Uterine smooth muscle cell (primary cell): ENCODE data around the gene TBC1D3B. TPM values are rescaled to one million over a fixed set of nuclear protein-coding genes. Genes with fewer than 3 reads are reported as not detected.

Source experiments
- total RNA-seq: library from RNA; depleted of rRNA; stranded (reverse); fragments of >200 nt; gene quantifications from 2 replicates; pipeline ENCODE4 v1.2.3, GENCODE V29; 2014

The TBC1D3B gene
- 0.77 and 2.5 TPM in 2 replicates for total RNA-seq

DNA sequence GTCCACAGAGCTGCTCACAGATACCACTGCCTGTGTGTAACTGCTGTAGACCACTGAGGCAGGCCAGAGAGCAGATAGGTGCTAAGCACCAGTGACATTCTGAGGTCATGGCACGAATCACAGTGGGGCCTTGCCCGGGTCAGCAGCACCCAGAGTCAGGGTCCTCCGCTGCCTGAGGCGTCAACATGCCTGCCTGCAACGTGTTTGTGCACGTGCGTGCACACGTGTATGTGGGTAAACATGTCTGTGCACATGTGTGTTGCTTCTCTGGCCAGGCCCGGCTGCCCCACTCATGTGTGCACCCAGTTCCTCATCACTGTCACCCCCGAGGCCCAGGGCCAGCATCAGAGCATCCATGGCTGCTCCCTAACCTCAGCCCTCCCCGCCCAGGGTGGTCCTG is at the start of gene TBC1D3B:
TSS of gene TBC1D3B (minus strand) at position 101 of the 400 bp plus-strand sequence. CDS start 1,586 bp downstream, outside the sequence.

DNA sequence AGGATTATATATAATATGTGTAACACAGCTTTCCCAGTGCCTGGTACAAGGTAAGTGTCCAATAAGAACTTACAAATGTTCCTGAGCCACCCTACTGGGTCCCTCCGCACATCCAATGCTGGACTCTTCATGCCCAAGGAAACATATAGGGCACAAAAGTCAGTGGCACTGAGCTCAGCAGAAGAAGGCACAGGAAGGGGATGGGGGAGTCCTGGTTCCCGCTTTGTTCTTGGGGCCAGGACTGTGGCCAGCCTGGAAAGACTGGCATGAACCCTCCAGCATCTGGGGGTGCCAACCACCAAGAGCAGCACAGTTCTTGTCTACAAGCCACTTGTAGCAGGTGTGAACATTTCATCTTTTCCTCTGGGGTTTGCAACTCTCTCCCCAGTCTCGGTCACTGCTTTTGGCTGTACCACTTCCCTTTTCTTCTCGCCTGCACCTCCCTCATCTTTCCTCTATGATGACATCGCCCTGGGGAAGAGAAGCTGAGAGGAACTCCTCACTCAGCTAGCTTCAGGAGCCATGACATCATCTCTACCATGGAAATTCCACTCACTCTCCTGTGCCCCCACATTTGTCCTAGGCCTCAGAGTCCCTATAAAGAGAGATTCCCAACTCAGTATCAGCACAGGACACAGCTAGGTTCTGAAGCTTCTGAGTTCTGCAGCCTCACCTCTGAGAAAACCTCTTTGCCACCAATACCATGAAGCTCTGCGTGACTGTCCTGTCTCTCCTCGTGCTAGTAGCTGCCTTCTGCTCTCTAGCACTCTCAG is 34.2 kb upstream of the TBC1D3B start, which contains the start of gene CCL4L2:
TSS of gene CCL4L2 (plus strand) at position 625 of the 773 bp plus-strand sequence.

Other genes starting within 250 kb of the TBC1D3B start
- gene RDM1, start 245.9 kb downstream of the TBC1D3B start, total RNA-seq, result 0.87 and 1.5 TPM in 2 replicates
- gene LYZL6, start 232.9 kb downstream of the TBC1D3B start, total RNA-seq, result not detected in 2 replicates
- gene CCL16, start 195.1 kb downstream of the TBC1D3B start, total RNA-seq, result not detected in 2 replicates
- not detected in 2 replicates for gene CCL14, start 189.9 kb downstream of the TBC1D3B start, total RNA-seq
- not detected in 2 replicates for gene CCL15, start 175.1 kb downstream of the TBC1D3B start, total RNA-seq
- not detected in 2 replicates for gene CCL23, start 158.7 kb downstream of the TBC1D3B start, total RNA-seq
- not detected in 2 replicates for gene CCL18, start 112.4 kb downstream of the TBC1D3B start, total RNA-seq
- not detected in 2 replicates for gene CCL3, start 86.5 kb downstream of the TBC1D3B start, total RNA-seq
- gene CCL4, start 72.8 kb downstream of the TBC1D3B start, total RNA-seq, result not detected in 2 replicates
- gene CCL3L1, start 20.1 kb upstream of the TBC1D3B start, total RNA-seq, result not detected in 2 replicates
- not detected in 2 replicates for gene CCL4L2, start 34.4 kb upstream of the TBC1D3B start, total RNA-seq
- gene TBC1D3I, start 87.9 kb upstream of the TBC1D3B start, total RNA-seq, result 0.33 TPM in 1 of 2 replicates, not detected in the other
- gene TBC1D3G, start 147.2 kb upstream of the TBC1D3B start, total RNA-seq, result not detected in 2 replicates
- not detected in 2 replicates for gene TBC1D3H, start 211.8 kb upstream of the TBC1D3B start, total RNA-seq